ENCODE measurements around the gene CCNJL.

CCNJL gene

GRCh38 chr5:160290751-160291150 lies 21.6 kb downstream of the CCNJL start:
- DNase-seq (ENCODE audit: low spot score) = no peak

DNA sequence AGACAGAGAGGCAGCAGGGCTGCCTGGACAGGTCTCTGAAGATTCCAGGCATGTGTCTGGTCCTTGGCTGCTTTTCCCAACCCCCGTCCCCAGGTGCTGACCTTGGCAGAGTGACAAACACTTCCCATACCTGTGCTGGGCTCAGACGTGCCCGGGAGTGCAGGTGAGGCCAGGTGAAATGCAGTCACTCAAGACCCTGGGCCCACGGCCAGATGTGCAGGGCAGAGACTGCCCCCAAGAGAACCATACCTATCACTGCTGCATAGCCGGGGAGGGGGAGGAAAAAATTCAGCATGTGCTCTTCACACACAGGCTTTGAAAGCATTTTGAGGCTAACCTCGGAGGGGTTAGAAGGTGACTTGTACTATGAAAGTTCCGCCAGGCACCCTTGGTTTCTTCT lies 22.6 kb downstream of the CCNJL start:
- no peak for DNase-seq (ENCODE audit: low spot score)

- DNase-seq (ENCODE audit: low spot score) = no peak
Measured at GRCh38 chr5:160289356-160289651, 23.1 kb downstream of the CCNJL start.

DNA sequence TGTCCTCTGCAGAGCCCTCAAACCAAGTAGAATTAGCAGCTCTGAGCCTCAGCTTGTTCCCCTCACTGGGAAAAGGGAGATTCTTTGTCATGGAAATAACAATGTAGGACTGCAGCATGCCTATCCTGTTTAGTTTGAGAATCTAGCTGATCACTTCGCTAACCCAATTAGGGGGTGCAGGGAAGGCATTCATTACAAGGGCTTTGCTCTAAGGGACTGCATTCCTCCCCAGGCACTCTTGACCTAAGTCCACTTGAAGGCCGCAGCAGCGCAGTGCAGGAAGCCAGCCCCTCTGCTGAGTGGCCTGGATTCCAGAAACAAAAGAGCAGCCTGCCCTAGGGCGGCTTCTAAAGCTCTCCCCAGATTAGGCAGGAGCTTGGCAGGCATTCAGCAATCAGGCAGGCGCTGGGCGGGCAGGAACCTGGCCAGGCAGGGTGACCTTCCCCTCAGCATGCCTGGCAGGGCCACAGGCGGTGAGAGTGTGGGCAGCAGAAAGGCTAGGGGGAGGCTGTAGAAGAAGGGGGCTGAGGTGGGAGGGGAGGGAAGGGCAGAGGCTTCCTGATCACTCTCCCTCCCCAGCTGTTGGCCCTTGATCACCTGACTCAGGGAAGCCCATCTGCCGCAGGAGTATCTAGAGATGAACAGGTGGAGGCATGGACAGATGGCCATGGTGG lies 24.8 kb downstream of the CCNJL start:
- DNase-seq (ENCODE audit: low spot score) = no peak

DNA sequence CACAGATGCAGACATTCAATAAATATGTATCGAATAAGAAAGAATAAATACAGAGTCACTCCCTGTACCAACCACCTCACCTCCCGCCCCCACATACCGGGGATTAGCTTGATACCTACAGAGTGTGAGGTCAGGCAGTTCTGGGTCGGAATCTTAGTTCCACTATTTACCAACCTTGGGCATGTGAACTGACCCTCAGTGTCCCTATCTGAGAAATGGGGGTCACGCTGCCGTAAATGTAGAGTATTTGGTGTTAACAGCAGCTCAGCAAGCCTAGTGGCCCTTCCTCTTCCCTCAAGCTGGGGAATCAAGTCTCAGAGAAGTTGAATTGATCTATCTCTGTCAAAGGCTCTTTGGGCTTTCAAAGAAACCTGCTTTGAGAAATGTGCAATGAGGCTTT lies 25.4 kb downstream of the CCNJL start:
- no peak for DNase-seq (ENCODE audit: low spot score)

GRCh38 chr5:160285316-160285715 lies 27.0 kb downstream of the CCNJL start:
- no peak for DNase-seq (ENCODE audit: low spot score)

DNA sequence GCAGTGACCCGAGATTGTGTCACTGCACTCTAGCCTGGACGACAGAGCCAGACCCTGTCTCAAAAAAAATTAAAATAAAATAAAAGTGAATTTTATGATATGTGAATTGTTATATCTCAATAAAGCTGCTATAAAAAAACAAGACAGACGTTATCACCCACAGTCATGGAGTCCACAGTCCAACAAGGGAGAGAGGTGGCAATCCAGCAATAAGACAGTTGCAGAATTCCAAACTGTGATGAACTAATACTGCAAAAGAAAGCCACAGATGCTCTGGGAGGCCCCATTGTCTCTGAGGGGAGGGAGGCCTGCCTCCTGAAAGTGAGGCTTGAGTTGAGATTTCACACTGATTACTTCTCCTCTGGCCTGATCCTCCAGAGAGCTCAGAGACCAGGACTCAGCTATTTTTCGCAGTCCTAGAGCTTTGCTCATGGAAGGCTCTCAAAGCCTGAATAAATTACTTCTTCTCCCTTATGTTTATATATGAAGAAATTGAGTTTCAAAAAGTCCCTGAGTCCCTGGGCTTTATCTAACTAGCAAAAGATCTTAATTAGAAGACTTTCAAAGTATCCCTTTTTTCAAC lies 28.0 kb downstream of the CCNJL start:
- DNase-seq (ENCODE audit: low spot score) = no peak

- no peak for DNase-seq (ENCODE audit: low spot score)
Measured at GRCh38 chr5:160281275-160281674, 31.1 kb downstream of the CCNJL start.

- DNase-seq (ENCODE audit: low spot score) = no peak
Measured at GRCh38 chr5:160280384-160281095, 31.8 kb downstream of the CCNJL start.

DNA sequence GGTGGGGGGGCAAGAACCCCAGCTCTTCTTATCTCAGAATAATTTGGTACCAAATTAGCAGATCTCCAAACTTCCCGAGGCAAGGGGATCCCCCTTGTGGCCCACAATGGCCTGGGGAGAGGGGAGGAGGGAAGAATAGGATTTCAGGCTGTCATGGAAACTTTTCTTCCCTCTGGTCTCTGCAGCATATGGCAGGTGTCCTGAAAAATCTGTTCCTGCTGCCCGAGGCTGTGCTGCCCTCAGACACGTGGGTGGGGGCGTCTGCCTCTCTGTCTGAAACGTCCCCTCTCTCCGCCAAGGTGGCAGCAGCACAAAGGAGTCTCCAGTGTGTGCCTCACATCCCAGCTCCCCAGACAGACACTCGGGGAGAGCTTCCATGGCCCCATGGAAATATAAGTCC lies 34.0 kb downstream of the CCNJL start:
- DNase-seq (ENCODE audit: low spot score) = no peak

GRCh38 chr5:160274483-160274931 lies 37.9 kb downstream of the CCNJL start:
- DNase-seq (ENCODE audit: low spot score) = no peak

GRCh38 chr5:160272889-160273288 lies 39.5 kb downstream of the CCNJL start:
- no peak for DNase-seq (ENCODE audit: low spot score)

DNA sequence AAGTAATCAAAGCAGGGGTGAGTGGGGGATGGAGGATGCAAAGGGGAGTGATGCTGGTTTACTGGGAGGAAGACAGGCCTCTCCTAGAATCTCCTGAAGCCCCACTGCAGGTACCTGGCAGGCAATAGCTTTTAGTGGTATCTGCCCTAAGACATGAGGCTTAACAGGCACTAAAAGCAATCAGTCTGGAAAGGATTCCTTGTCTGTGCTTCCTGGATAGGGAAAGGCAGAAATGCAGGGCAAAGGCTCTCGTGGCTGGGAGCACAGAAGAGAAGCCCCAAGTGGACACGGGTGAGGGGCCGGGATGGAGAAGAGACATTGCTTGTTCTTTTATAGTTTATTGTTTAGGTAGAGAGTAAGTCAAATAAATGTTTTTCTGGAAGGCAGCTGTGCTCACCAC lies 40.1 kb downstream of the CCNJL start:
- no peak for DNase-seq (ENCODE audit: low spot score)

DNA sequence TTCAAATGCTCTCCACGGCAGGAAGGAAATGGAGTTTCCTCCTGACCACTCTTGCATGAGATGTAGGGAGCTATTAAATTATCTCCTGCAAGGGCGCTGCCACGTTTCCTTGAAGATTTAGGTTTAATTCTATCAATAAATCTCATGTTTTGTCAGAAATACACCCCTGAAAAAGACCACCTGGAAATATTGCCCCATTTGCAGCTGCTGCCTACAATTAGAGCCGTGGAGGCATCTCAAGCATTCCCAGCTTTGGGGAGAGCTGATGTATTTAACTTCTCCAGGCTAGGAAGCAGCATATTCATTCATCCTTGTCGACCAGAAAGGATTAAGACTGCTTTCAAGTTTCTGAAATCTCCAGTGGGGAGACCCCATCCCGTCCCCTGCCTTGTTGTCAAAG lies 40.5 kb downstream of the CCNJL start:
- no peak for DNase-seq (ENCODE audit: low spot score)

DNA sequence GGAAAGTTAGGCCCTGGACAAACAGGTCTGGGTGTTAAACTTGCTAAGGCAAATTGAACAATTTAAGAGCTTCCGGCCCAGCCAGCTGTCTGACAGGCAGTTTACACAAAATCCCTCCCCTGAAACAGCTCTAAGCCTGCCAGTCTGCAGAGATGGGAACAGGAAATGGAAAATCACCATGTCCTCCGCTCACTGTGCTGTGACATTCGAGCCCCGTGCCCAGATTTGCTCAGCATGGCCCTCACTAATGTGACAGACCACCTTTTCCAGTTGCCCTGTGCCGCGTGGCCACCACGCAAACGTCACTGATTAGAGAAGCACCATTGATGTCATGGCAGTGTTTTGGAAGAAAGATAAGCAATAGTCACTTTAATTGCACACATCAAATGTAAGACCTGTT lies 41.0 kb downstream of the CCNJL start:
- DNase-seq (ENCODE audit: low spot score) = peak; percentile 41

- no peak for DNase-seq (ENCODE audit: low spot score)
Measured at GRCh38 chr5:160270704-160271103, 41.7 kb downstream of the CCNJL start.

- peak; percentile 85 for DNase-seq (ENCODE audit: low spot score)
Measured at GRCh38 chr5:160269017-160269416, 43.3 kb downstream of the CCNJL start.

DNA sequence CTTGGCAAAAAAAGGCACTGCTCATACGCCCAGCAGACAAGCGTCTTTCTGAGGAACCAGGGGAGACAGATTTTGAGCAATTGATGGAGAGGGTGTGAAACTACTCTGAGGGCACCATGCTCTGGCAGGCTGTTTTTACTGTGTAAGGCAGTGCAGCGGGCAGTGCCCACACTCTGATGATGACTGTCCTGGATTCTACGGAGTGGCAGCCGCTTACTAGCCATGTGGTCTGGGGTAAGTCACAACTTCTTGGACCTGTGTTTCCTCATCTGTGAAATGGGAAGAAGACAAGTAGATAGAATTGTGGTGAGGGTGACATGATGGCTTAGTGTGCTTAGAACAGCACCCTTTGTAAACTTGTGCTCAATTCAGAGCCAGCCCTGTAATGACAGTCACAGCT lies 44.2 kb downstream of the CCNJL start:
- DNase-seq (ENCODE audit: low spot score) = no peak

DNA sequence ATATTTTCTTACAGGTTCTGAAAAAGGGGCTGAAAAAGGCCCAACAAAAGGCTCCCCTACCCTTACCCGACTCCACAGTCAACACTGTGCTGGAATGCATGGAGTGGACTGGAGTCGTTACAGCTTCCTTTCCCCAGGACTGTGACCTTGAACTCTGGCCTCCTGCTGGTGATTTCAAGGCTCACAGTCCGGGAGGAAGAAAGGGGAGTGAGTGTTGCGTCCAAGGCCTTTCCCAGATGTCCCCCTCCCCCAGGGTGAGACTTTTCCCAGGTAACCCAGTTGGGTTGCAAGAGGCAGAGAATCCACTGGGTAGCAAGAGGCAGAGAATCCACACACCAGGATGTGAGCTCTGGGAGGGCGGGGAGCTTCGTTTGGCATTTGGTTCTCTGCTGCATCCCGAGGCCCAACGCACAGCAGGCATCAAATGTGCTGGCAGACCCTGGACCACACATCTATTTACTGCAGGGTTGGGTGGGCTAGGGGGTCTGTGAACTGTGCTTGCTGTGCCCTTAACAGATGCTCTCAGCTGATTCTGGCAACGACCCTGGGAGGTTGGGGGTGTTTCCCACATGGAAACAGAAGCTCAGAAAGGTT lies 45.5 kb downstream of the CCNJL start:
- no peak for DNase-seq (ENCODE audit: low spot score)

- DNase-seq (ENCODE audit: low spot score) = no peak
Measured at GRCh38 chr5:160266044-160266443, 46.3 kb downstream of the CCNJL start.

DNA sequence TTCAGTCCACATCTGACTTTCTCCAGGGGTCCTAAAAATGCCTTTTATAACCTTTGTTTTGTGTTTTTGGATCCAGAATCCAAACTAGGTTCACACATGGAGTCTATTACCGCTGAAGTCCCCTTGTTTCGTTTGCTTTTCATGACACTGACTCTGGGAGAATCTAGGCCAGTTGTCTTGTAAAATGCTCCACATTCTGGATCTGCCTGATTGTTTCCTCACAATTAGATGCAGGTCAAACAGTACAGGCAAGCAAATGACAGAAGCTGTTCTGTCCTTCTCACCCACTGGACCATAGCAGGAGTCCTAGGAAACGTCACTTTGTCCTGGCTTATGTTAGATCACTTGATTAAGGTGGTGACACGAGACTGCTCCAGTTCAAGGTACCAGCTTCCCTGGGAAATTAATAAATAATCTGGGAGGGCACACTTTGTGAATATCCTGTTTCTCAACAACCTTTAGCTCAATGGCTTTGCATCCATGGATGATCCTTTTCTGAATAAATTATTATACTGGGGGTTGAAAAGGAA lies 49.0 kb downstream of the CCNJL start:
- DNase-seq (ENCODE audit: low spot score) = no peak

GRCh38 chr5:160262151-160263074 lies 50.0 kb downstream of the CCNJL start:
- peak; percentile 64 for DNase-seq (ENCODE audit: low spot score)

Data from kidney capillary endothelial cell (primary cell).